HG03025 (cell line): ENCODE data around the gene GUK1.
A peak's percentile ranks its signal among the peaks of the same experiment; 100 is the strongest.

Experiments used
- ATAC-seq: cut with Tn5 transposase; IDR thresholded peaks from one replicate; pipeline ENCODE4 v1.9.1; 2021; ENCODE audit warnings: mild to moderate bottlenecking, moderate library complexity; ENCODE audit not compliant: unreplicated experiment, low FRiP score

GUK1 gene

GRCh38 chr1:228139931-228140723 is at the start of gene GUK1:
Gene GUK1 (plus strand): TSS chr1:228140279. CDS start chr1:228140303, 24 bp downstream.
- peak; percentile 91 for ATAC-seq

DNA sequence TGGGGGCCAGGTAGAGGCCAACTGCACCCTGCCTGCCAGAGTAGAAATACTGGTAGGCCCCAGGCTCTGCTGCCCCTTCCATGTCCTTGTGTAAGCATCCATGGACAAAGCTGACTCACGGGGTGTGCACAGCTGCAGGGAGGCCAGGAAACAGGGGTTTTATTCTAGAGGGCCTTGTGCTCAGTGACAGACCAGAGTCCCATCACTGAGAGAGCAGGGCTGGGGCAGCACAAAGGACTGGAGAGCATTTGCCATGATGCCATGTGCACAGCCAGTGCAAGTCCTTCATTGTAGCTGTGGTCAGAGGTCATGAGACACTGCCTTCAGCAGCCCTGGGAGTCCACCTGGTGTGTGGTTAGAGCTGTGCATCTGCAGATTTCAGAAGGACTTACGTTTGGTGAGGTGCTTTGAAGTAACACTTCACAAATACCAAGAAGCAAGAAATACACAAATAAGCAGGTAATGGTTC is 49.4 kb upstream of the GUK1 start:
- no peak for ATAC-seq

- no peak for ATAC-seq
These were observed 49.0 kb upstream of the GUK1 start for GRCh38 chr1:228091084-228091483.

GRCh38 chr1:228092342-228093049 is 47.6 kb upstream of the GUK1 start:
- ATAC-seq: no peak

- no peak for ATAC-seq
These were observed 46.8 kb upstream of the GUK1 start for GRCh38 chr1:228093050-228093906.

- ATAC-seq: no peak
These were observed 45.6 kb upstream of the GUK1 start for GRCh38 chr1:228094432-228095016.

- ATAC-seq: no peak
These were observed 44.9 kb upstream of the GUK1 start for GRCh38 chr1:228095161-228095560.

DNA sequence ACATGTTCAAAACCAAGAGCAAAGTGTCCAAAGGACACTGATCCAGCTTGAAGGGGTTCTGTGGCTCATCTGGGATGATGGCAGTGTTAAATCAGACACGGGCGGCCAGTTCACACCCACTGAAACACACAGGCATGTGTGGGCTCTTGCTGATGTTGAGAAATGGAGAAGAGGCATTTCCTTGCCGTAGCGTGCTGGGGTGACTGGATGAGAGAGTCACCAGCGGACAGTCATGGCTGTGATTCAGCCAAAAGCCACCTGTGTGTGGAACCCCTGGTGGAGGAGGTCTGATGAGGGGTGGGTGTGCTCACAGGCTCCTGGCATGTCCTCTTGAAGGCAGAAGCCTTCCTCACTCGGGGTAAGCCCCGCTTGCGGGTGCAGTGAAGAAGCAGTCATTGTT is 44.1 kb upstream of the GUK1 start:
- ATAC-seq: no peak

GRCh38 chr1:228096416-228097332 is 43.4 kb upstream of the GUK1 start:
- ATAC-seq: no peak

DNA sequence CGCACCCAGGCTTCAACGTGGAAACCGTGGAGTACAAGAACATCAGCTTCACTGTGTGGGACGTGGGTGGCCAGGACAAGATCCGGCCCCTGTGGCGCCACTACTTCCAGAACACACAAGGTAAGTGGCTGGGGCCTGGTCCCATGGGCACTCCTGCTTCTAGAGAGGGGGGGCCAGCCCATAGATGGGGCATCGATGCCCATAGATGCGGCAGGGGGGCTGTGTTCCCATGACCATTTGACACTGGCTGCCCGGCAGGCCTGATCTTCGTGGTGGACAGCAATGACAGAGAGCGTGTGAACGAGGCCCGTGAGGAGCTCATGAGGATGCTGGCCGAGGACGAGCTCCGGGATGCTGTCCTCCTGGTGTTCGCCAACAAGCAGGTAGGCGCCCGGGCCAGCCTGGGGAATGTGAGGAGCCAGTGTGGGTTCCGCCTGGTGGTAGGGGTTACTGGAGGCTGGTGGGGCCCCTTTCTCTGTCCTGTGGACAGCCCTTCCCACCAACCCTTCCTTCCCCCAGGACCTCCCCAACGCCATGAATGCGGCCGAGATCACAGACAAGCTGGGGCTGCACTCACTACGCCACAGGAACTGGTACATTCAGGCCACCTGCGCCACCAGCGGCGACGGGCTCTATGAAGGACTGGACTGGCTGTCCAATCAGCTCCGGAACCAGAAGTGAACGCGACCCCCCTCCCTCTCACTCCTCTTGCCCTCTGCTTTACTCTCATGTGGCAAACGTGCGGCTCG is 42.6 kb upstream of the GUK1 start:
- ATAC-seq: no peak

- ATAC-seq: no peak
These were observed 41.7 kb upstream of the GUK1 start for GRCh38 chr1:228098323-228098931.

- no peak for ATAC-seq
These were observed 40.7 kb upstream of the GUK1 start for GRCh38 chr1:228099331-228099732.

DNA sequence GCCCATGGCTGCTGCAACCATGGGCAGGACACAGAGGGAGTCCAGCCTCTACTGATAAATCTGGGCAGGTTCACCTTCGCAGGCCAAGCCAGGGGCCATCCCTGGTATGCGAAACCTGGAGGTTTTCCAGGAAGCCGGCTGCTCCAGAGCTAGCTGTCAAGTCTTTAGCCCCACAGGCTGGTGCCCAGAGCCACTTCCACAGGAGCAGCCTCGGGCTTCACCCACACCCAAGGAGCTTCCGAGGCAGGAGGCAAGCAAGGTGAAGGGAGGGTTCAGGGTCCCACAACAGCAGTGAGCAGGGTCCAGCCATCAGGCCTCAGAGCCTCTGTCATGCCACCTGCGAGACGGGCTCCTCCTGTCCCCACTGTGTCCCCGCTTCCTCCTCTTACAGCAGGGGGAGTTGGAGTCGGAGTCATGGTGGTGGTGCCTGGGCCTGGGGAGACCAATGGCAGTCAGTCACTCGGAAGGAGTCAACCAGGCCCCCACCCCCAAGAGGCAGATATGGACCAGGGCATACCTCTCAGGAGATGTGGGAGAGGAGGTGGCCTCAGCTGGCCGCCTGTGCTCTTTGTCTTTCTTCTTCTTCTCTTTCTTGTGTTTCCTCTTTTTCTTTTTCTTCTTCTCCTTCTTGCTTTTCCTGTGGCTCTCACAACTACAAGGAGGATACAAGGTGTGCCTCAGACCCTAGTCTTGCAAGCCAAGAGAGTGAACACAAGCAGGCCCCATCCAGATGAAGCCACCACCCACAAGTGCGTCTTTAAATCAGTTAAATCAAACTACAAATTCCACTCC is 39.1 kb upstream of the GUK1 start:
- ATAC-seq: no peak

DNA sequence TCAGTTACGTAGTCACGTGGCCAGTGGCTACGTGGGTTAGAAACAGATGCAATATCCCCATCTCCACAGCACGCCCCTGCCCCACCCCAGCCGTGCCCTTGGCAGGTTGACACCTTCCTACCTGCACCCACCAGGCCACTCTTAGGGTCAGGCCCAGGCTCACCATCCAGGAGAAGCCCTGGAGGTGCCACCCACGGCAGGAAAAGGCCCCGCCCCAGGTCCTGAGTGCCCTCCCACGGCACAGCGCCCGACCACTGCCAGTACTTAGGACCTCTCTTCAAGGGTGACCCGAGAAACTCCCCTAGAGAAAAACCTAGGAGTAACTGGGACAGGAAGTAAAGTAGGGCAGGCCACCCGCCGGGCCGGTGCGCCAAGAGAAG is 38.5 kb upstream of the GUK1 start:
- no peak for ATAC-seq

- ATAC-seq: peak; percentile 16
These were observed 37.9 kb upstream of the GUK1 start for GRCh38 chr1:228101994-228102790.

GRCh38 chr1:228102791-228103620 is 37.1 kb upstream of the GUK1 start, which contains the start of gene C1orf35:
Gene C1orf35 (minus strand): TSS chr1:228103325. CDS start chr1:228103227, 98 bp downstream.
- ATAC-seq: peak; percentile 55
